Stimulated activated CD8-positive, alpha-beta memory T cell treated with anti-CD3 and anti-CD28 coated beads, Interleukin-2, amount 100 ng/mL, for 1 hour (primary cell): ENCODE results near the gene TNIP2.

ENCODE experiments used
- DNase-seq, 2 donors: peaks; one replicate each; pipeline ENCODE4 v3.0.0-alpha.2; 2020; ENCODE audit warnings: low read depth in 2 of 2

Gene TNIP2, protein sequence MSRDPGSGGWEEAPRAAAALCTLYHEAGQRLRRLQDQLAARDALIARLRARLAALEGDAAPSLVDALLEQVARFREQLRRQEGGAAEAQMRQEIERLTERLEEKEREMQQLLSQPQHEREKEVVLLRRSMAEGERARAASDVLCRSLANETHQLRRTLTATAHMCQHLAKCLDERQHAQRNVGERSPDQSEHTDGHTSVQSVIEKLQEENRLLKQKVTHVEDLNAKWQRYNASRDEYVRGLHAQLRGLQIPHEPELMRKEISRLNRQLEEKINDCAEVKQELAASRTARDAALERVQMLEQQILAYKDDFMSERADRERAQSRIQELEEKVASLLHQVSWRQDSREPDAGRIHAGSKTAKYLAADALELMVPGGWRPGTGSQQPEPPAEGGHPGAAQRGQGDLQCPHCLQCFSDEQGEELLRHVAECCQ

DNA sequence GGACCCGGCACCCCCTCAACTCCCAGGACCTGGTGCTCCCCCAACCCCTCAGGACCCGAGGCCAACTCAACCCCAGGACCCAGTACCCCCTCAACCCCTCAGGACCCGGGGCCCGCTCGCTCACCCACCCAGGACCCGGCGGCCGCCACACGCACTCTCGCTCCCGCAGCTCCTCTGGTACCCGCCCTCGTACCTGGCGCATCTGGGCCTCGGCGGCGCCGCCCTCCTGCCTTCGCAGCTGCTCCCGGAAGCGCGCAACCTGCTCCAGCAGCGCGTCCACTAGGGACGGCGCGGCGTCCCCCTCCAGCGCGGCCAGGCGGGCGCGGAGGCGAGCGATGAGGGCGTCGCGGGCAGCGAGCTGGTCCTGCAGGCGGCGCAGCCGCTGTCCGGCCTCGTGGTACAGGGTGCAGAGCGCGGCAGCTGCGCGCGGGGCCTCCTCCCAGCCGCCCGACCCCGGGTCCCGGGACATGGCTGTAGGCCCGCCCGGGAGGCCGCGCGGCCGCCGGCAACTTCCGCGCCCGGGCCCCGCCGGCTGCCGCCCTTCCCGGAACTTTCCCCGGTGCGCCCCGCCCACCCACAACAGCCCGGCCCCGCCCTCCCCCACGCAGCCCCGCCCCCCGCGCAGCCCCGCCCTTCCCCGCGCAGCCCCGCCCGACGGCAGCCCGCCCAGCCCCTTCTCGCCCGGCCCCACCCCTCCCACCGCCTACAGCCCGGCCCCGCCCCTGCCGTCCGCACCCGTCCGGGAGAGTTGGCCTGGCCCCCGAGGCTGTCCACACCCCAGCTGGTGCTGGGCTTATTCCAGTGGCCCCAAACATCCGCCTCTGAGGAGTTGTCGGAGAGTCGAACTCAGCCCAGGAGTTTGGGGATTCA lies at the start of gene TNIP2:
TSS of gene TNIP2 (minus strand) at position 516 of the 870 bp plus-strand sequence. CDS start at position 469, 47 bp downstream.
- peak; percentile 63 to 68 for DNase-seq

DNA sequence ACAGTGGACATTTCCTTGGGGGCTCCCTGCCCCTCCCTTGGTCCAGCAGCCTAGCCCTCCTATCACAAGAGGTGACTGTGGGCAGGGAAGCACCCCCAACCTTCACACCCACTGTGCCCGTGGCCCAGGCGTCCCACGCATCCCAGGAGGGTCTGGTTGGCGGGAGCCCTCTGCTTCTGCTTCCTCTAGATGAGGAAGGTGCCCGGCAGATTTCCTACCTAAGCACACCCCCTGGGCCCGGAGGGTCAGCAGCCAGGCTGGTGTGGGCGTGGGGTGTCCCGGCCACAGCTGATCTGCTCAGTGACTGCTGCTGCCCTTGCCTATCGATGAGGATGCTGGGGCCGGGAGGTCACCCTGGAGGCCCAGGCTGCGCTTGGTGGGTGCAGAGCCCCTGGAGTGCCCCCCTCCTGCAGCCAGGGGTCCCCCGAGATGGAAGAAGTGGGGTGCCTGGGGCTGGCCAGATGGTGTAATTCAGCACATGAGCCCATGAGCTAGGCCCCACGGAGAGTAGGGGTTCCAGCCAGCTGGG lies 48.9 kb upstream of the TNIP2 start:
- DNase-seq: no peak

DNA sequence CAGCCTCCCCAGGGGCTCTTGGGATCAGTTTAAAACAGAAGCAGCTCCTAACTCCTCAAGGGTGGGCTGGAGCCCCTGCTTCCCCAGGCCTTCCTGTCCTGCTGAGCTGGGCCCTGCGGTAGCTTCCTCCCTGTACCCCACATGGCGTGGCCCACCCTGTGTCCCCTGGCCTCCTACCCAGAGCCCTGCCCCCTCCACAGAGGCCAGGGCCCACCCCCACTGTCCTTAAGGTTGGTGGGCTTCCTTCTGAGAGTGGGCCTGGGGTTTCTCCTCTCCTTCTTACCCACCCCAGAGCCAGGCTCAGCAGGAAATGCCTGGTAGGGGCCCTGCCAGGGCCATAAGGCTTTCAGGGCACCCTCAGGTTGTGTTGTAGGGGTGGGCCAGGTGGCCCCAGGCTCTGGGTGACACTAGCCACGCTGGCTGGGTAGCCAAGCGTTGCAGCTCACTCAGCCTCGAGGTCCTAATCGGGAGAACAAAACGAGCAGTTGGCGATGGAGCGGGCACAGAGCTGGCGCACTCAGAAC lies 48.4 kb upstream of the TNIP2 start:
- no peak for DNase-seq

DNA sequence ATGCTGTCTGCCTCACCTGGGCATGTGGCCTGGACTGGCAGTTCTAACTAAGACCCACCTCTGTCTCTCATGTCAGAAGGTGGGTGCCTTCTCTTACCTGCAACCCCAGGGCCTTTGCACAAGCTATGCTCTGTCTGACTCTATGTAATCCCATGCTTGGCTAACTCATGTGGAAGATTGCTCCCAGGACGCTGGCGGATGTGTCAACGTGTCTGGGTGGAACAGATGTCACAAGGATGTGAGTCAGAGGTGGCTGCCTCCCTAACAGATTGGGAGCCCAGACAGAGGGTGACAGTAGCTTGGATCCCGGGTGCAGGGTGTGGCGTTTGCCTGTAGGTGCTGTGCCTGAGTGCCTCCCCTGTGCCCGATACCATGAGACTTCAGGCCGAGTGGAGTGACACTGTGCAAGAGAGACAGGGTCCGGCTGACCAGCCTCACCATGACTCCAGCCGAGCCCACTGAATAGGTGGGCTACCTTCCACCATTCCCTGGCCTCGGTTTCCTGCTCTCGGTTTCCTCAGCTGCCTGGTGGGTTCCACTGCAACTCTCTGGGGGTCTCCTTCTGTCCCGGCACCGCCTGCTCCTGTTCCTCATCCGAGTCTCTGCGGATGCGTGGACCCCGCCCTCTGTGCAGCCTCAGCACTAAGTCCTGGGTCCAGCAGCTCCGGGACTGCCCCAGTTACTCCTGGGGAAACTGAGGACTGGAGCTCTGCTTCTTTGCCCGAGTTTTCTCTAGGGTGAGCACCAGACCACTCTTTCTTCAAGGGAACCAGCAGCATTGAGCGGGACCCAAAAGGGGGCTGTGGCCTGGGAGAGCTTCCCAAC lies 47.7 kb upstream of the TNIP2 start:
- DNase-seq: no peak

DNA sequence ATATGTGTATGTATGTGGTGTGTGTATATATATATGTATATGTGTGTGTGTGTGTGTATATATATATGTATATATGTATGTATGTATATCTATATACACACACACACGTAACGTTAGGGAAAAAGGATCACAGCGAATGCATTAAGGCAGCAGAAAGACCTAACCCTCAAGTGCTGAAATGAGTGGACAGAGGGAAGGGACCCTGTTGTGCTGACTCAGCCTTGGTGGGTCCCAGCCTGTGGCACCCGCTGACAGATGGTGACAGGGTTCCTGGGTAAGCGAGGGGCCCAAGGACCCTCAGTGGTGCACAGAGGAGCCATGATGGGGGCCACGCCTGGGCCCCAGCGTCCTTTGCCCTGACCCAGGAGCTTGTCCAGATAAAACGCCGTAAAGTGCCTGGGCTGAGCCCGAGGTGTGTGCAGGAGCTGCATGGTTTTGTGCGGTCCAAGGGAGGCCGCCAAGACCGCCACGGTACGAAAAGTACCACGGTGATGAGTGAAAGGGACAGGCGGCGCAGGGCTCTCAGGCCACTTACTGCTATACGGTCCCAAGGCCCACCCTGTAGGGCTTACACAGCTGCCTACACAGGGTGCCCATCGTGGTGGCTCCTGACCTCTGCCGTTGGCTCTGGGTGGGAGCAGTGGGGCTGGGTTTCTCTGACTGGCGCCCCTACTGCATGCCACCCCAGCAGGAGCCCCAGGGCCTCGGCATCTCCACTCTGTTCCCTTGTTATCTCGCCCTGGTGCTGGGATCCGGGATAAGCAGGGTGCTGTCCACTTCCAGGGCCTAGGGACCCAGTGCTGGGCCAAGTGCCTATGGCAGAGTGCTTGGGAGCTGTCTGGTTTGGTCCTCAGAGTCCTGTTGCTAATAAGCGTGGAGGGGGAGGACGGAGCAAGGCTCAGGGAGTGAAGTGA lies 46.7 kb upstream of the TNIP2 start:
- no peak for DNase-seq

- DNase-seq: no peak
Measured at GRCh38 chr4:2800691-2801596, 44.8 kb upstream of the TNIP2 start.

GRCh38 chr4:2799971-2800690 lies 44.0 kb upstream of the TNIP2 start:
- no peak for DNase-seq

DNA sequence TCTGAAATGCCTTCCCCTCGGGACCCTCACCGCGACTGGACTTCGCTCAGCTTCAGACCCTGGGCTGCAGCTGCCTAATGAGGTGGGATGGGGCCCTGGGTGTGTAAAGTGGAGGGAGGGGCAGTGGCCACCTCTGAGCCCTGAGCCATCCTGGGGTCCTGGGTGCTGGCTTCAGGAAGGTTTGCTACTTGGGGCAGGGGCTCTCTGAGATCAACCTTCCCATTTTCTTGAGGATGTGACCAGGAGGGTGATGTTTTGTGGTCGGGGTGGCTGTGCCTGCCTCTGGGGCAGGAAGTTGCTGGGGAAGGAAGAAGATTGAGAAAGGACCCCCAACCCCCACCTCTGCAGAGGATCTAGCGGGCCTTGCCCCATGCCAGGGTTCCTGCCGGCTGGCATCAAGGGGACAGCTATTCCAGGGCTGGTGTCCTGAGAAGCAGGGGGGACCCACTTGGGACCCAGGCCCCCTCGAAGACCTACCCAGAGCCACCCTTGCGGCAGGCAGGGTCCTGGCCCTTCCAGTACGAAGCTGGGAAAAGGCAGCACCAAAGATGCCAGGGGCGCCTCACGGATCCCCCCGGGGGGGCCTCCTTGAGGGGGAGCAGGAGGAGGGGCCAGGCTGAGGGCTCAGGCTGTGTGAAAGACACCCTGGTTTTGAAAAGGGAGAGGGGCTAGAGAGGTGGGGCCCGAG lies 43.2 kb upstream of the TNIP2 start:
- DNase-seq: no peak

- no peak for DNase-seq
Measured at GRCh38 chr4:2798399-2799223, 42.5 kb upstream of the TNIP2 start.

DNA sequence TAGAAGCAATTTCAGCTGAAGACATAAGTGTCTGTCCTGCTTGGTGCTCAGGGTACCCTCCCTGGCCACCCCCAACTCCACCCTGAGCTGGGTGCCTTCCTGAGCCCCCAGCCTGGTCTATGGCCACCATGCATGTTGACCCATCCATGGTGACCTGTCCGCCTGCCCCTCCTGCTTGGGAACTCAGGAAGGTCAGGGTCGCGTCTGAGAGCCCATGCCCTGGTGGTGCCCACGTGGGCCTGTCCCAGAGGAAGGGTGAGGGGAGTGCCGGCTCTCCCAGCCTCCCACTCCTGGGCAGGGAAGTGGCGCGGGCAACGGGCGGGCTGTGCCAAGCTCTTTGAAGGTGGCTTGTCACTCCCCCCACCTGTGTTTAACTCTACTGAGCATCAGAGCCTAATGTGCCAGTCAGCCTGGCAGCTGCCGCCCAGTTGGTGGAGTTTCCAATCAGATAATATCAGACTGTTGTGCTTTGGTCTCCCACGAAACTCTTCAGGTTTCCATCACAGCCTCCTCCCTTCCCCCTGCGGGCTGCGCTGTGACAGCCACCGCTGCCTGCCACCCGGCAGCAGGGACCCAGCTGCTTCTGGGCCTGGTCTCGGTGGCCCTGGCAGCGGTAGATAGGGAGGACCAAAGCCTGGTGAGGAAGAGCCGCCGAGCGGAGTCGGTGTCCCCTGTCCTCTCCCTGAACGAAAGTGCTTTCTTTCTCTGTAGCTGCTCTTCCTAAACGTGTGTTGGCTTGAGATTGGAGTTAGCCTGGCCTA lies 41.6 kb upstream of the TNIP2 start:
- DNase-seq: peak in 1 of 2 donors; percentile 45

- no peak for DNase-seq
Measured at GRCh38 chr4:2796849-2797544, 40.9 kb upstream of the TNIP2 start.

DNA sequence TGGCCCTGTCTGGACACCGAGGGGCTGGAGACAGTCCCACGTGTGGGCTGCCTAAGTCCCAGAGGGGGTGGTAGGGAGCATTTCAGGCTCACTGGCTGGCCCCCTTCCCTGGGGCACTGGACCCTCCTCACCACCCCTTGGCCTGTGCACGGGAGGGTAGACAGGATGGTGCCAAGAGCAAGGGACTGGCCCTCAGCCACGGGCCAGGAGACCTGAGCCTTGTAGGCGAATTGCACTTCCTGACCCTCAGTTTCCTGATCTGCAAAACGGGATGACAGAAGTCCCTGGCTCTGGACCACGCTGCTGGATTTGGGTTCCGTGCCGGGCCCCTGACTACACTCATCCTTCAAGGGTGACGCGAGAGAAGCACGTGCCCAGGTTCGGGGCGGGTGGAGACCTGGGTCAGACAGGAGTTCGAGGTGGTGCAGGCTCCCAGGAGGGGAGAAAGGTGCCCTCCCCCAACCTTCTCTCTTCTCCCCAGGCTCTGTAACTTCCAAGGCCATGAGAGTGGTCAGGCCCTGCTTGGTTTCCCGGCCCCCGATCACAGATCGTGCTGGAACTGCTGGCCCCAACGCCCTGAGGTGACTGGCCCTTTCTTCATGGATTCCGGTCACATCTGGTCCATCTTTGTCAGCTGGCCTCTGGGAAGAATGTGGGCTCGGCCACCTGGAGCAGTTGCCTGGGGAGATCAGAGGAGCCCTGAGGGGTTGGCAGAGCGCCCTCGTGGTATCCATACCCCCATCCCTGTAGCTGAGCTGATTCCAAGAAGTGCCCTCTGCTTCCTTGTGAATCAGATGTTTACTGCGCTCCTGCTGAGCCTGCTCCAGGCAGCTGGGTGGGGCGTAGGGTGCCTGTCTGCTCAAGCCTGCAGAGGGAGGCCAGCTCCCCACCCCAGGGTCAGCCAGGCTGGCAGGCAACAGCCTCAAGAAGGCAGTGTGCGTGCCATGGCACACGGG lies 40.0 kb upstream of the TNIP2 start:
- no peak for DNase-seq

GRCh38 chr4:2795300-2795892 lies 39.3 kb upstream of the TNIP2 start:
- no peak for DNase-seq
